ENCODE data around the gene C1orf53. TPM values are rescaled to one million over a fixed set of nuclear protein-coding genes. Genes with fewer than 3 reads are reported as not detected.

C1orf53 gene
- total and polyA plus RNA-seq, 2 donors (not counting 1 experiment from before 2014, with no cell fraction given) = 0.24 TPM; not detected in 1

GRCh38 chr1:197862221-197862620 lies 40.2 kb upstream of the C1orf53 start:
- Histone ChIP-seq H3K27me3 (replicated peaks in 1 of 4; ENCODE audit: control extremely low read depth in 1 of 4, control insufficient read depth in 3 of 4, insufficient read depth in 4 of 4, low read length in 3 of 4) (no peaks in the 10 kb centered on the region), H3K4me3 (ENCODE audit: control extremely low read depth in 1 of 5, extremely low read depth in 1 of 5, insufficient read depth in 1 of 5, low read depth in 2 of 5, low read length in 4 of 5) (no peak overlapping the region), H3K27ac (ENCODE audit: low read length in 2 of 2) (no peak overlapping the region), H4K20me1 (ENCODE audit: control insufficient read depth, insufficient read depth, low read length, poor library complexity, severe bottlenecking) (no peaks in the 10 kb centered on the region), H3K36me3 (replicated peaks in 1 of 2; ENCODE audit: control extremely low read depth in 1 of 2, control insufficient read depth in 1 of 2, extremely low read depth in 1 of 2, insufficient read depth in 2 of 2, low read length in 1 of 2) (no peaks in the 10 kb centered on the region), H3K4me2 (replicated peaks; ENCODE audit: low read depth, low read length, poor library complexity, severe bottlenecking) (no peak overlapping the region), H2AFZ (ENCODE audit: insufficient read depth, low read depth, low read length, poor library complexity, severe bottlenecking) (no peak overlapping the region), H3K4me1 (ENCODE audit: control insufficient read depth in 2 of 2, insufficient read depth in 2 of 2, low read length in 2 of 2) (no peaks in the 10 kb centered on the region), H3K79me2 (ENCODE audit: control insufficient read depth, insufficient read depth, low read length) (no peaks in the 10 kb centered on the region), H3K9me3 (ENCODE audit: control extremely low read depth in 1 of 3, control insufficient read depth in 2 of 3, insufficient read depth in 1 of 3, low read length in 2 of 3) (no peaks in the 10 kb centered on the region), H3K9ac (ENCODE audit: low read length) (no peak overlapping the region)
- intact Hi-C loops (cut with micrococcal nuclease) = no loop called here
- DNase-seq (no peak), ATAC-seq (ENCODE audit: low read depth) (no peak)
- Mint-ChIP-seq H3K27ac (no peak overlapping the region), H3K4me1 (peaks cover 4% of the 10 kb centered on the region), H3K27me3 (no peaks in the 10 kb centered on the region), H3K4me3 (no peak overlapping the region), H3K9me3 (ENCODE audit: insufficient read depth) (no peaks in the 10 kb centered on the region)
- ChIA-PET POLR2A (no interaction called here), CTCF (no interaction called here)
- TF ChIP-seq EZH2 (IDR thresholded peaks at IDR 0.05; ENCODE audit: borderline replicate concordance, insufficient read depth, low read depth, low read length, poor library complexity, severe bottlenecking) = no peak
- TF ChIP-seq CTCF (IDR thresholded peaks at IDR 0.05) = no peak
- 100% methylated on average over 1 of the region's 3 CpGs for WGBS (ENCODE audit: insufficient coverage)

GRCh38 chr1:197862671-197863070 lies 39.8 kb upstream of the C1orf53 start:
- no peaks in the 10 kb centered on the region for H3K9me3 Mint-ChIP-seq (ENCODE audit: insufficient read depth)
- intact Hi-C loops (cut with micrococcal nuclease) = no loop called here
- H3K36me3 ChIP-seq (replicated peaks in 1 of 2; ENCODE audit: control extremely low read depth in 1 of 2, control insufficient read depth in 1 of 2, extremely low read depth in 1 of 2, insufficient read depth in 2 of 2, low read length in 1 of 2) = no peaks in the 10 kb centered on the region
- H3K4me1 ChIP-seq (ENCODE audit: control insufficient read depth in 2 of 2, insufficient read depth in 2 of 2, low read length in 2 of 2) = no peaks in the 10 kb centered on the region
- no peaks in the 10 kb centered on the region for H3K9me3 ChIP-seq (ENCODE audit: control extremely low read depth in 1 of 3, control insufficient read depth in 2 of 3, insufficient read depth in 1 of 3, low read length in 2 of 3)
- H3K79me2 ChIP-seq (ENCODE audit: control insufficient read depth, insufficient read depth, low read length) = no peaks in the 10 kb centered on the region
- DNase-seq = no peak
- no peaks in the 10 kb centered on the region for H3K4me1 Mint-ChIP-seq
- ATAC-seq (ENCODE audit: low read depth) = no peak
- no peaks in the 10 kb centered on the region for H4K20me1 ChIP-seq (ENCODE audit: control insufficient read depth, insufficient read depth, low read length, poor library complexity, severe bottlenecking)
- ChIA-PET POLR2A (no interaction called here), CTCF (interaction anchor here (9.8 kb wide), 1 partner anchor 246 kb away, joined by 171 read pairs; no protein-coding TSS in a partner anchor)
- no peak overlapping the region for H3K27ac ChIP-seq (ENCODE audit: low read length in 2 of 2)
- H2AFZ ChIP-seq (ENCODE audit: insufficient read depth, low read depth, low read length, poor library complexity, severe bottlenecking) = no peak overlapping the region
- no peak overlapping the region for H3K9ac ChIP-seq (ENCODE audit: low read length)
- no peak overlapping the region for H3K4me2 ChIP-seq (replicated peaks; ENCODE audit: low read depth, low read length, poor library complexity, severe bottlenecking)
- no peaks in the 10 kb centered on the region for H3K27me3 ChIP-seq (replicated peaks in 1 of 4; ENCODE audit: control extremely low read depth in 1 of 4, control insufficient read depth in 3 of 4, insufficient read depth in 4 of 4, low read length in 3 of 4)
- no peak overlapping the region for H3K4me3 Mint-ChIP-seq
- H3K4me3 ChIP-seq (ENCODE audit: control extremely low read depth in 1 of 5, extremely low read depth in 1 of 5, insufficient read depth in 1 of 5, low read depth in 2 of 5, low read length in 4 of 5) = no peak overlapping the region
- H3K27ac Mint-ChIP-seq = no peak overlapping the region
- no peak for TF ChIP-seq CTCF (IDR thresholded peaks at IDR 0.05)
- no peak for TF ChIP-seq EZH2 (IDR thresholded peaks at IDR 0.05; ENCODE audit: borderline replicate concordance, insufficient read depth, low read depth, low read length, poor library complexity, severe bottlenecking)
- H3K27me3 Mint-ChIP-seq = no peaks in the 10 kb centered on the region

Data from B cell (primary cell).